SK-N-SH (cell line): ENCODE results near the gene SYNGR1. TPM values are rescaled to one million over a fixed set of nuclear protein-coding genes. Genes with fewer than 3 reads are reported as not detected.
"Not testable (repeated sequence)": the region's sequence is repeated elsewhere in the genome, so short reads cannot be mapped to it uniquely, and the experiment has no call there.

ENCODE experiments used
- CTCF ChIA-PET: fragments of 300-600, 350-600 bp; formaldehyde crosslinking; extraction: SDS; loops from one replicate; lab custom pipeline; 2021; lab: Yijun Ruan, JAX
- POLR2A ChIA-PET: fragments of 350-600 bp; sonication (Branson Sonifier 250); formaldehyde crosslinking; extraction: SDS; loops from one replicate; lab custom pipeline; 2020; ENCODE audit warnings: antibody characterized with exemption, inconsistent platforms; lab: Yijun Ruan, JAX
- DNase-seq: peaks from one replicate; pipeline ENCODE4 v3.0.0; 2012
- H2AFZ ChIP-seq: fragments of 200-600 bp; sonication (generic); 2 replicates; pipeline ENCODE4 v1.8.1; 2016; ENCODE audit warnings: antibody characterized with exemption, mild to moderate bottlenecking, low read depth
- H3F3A ChIP-seq: fragments of 200-600 bp; sonication (generic); replicated peaks from 2 replicates; pipeline ENCODE3; 2016; ENCODE audit warnings: antibody characterized with exemption, mild to moderate bottlenecking; ENCODE audit not compliant: insufficient read depth
- H3K27ac ChIP-seq, 2 experiments: fragments of 200-500 bp in 1 of 2; fragments of 200-600 bp in 1 of 2; sonication (Bioruptor generic) in 1 of 2; sonication (generic), shearing (Covaris generic) in 1 of 2; 2 replicates each; pipeline versions ENCODE4 v1.5.1 to v1.6.1; 2014 to 2016; ENCODE audit warnings: low read depth in 2 of 2, inconsistent platforms in 1 of 2, low read length in 1 of 2, mild to moderate bottlenecking in 1 of 2, mixed read lengths in 1 of 2
- H3K27me3 ChIP-seq: fragments of 200-600 bp; sonication (generic), shearing (Covaris generic); 2 replicates; pipeline ENCODE4 v1.6.1; 2016; ENCODE audit warnings: mixed run types; ENCODE audit not compliant: insufficient read depth
- H3K36me3 ChIP-seq, 2 experiments: fragments of 200-500 bp in 1 of 2; fragments of 200-600 bp in 1 of 2; sonication (Bioruptor generic) in 1 of 2; sonication (generic) in 1 of 2; replicated peaks in 1 of 2; 2 replicates each; pipeline versions ENCODE3 to v1.5.1; 2014 to 2016; ENCODE audit warnings: low read length in 1 of 2, mild to moderate bottlenecking in 1 of 2; ENCODE audit not compliant: insufficient read depth in 2 of 2, control insufficient read depth in 1 of 2
- H3K4me1 ChIP-seq, 2 experiments: fragments of 200-500 bp in 1 of 2; fragments of 200-600 bp in 1 of 2; sonication (Bioruptor generic) in 1 of 2; sonication (generic), shearing (Covaris generic) in 1 of 2; 2 replicates each; pipeline versions ENCODE4 v1.5.1 to v1.6.1; 2014 to 2016; ENCODE audit warnings: low read depth in 1 of 2, low read length in 1 of 2, mixed run types in 1 of 2; ENCODE audit not compliant: insufficient read depth in 2 of 2, control insufficient read depth in 1 of 2
- H3K4me2 ChIP-seq: fragments of 200-600 bp; sonication (generic), shearing (Covaris generic); 2 replicates; pipeline ENCODE4 v1.6.1; 2017; ENCODE audit warnings: mixed run types
- H3K4me3 ChIP-seq, 2 experiments: fragments of 200-500 bp in 1 of 2; fragments of 200-600 bp in 1 of 2; sonication (Bioruptor generic) in 1 of 2; sonication (generic), shearing (Covaris generic) in 1 of 2; 2 replicates each; pipeline versions ENCODE4 v1.5.1 to v1.8.1; 2014 to 2016; ENCODE audit warnings: low read depth in 2 of 2, inconsistent platforms in 1 of 2, low read length in 1 of 2, mild to moderate bottlenecking in 1 of 2, mixed read lengths in 1 of 2, moderate library complexity in 1 of 2
- H3K79me2 ChIP-seq: fragments of 200-600 bp; sonication (generic); 2 replicates; pipeline ENCODE4 v1.8.1; 2017; ENCODE audit warnings: mild to moderate bottlenecking; ENCODE audit not compliant: insufficient read depth
- H3K9ac ChIP-seq: fragments of 200-600 bp; sonication (generic); 2 replicates; pipeline ENCODE4 v1.6.1; 2017; ENCODE audit warnings: mixed run types
- H3K9me2 ChIP-seq: fragments of 200-600 bp; sonication (generic); 2 replicates; pipeline ENCODE4 v1.6.1; 2017; ENCODE audit warnings: mixed run types
- H3K9me3 ChIP-seq: fragments of 200-600 bp; sonication (generic); 2 replicates; pipeline ENCODE4 v1.6.1; 2017; ENCODE audit warnings: mixed run types, mild to moderate bottlenecking, moderate library complexity
- H4K20me1 ChIP-seq: fragments of 200-600 bp; sonication (generic); 2 replicates; pipeline ENCODE4 v1.6.1; 2017; ENCODE audit warnings: mild to moderate bottlenecking, mixed run types; ENCODE audit not compliant: insufficient read depth
- ELF1 ChIP-seq: IDR thresholded peaks from 2 replicates; pipeline ENCODE4 v1.4.0; 2012
- EZH2phosphoT487 ChIP-seq: fragments of 200-600 bp; sonication (generic); IDR thresholded peaks from 2 replicates; pipeline ENCODE4 v1.6.1; 2017; ENCODE audit warnings: low read depth, mixed run types, mild to moderate bottlenecking, antibody characterized with exemption, moderate library complexity, borderline replicate concordance
- FOSL2 ChIP-seq: IDR thresholded peaks from 2 replicates; pipeline ENCODE4 v1.4.0; 2012; ENCODE audit warnings: low read depth, mild to moderate bottlenecking, moderate library complexity, borderline replicate concordance
- JUND ChIP-seq: IDR thresholded peaks from 2 replicates; pipeline ENCODE4 v1.4.0; 2012
- NFIC ChIP-seq: IDR thresholded peaks from 2 replicates; pipeline ENCODE4 v1.4.0; 2012; ENCODE audit warnings: borderline replicate concordance
- NRF1 ChIP-seq: IDR thresholded peaks from 2 replicates; pipeline ENCODE4 v1.6.1; 2012; ENCODE audit warnings: low read depth, mild to moderate bottlenecking, low read length
- POLR2AphosphoS5 ChIP-seq: IDR thresholded peaks from 2 replicates; pipeline ENCODE4 v1.6.1; 2012; ENCODE audit warnings: low read depth, low read length
- RCOR1 ChIP-seq: fragments of 150-350 bp; IDR thresholded peaks from 2 replicates; pipeline ENCODE4 v1.6.1; 2017; ENCODE audit warnings: antibody characterized with exemption, low read length
- RFX5 ChIP-seq: IDR thresholded peaks from 2 replicates; pipeline ENCODE4 v1.6.1; 2012; ENCODE audit warnings: mild to moderate bottlenecking, improper control_type of control experiment, low read length
- TAF1 ChIP-seq: IDR thresholded peaks from 2 replicates; pipeline ENCODE4 v1.6.1; 2012; ENCODE audit warnings: low read depth, mild to moderate bottlenecking, low read length, moderate library complexity, borderline replicate concordance
- TEAD4 ChIP-seq: IDR thresholded peaks from 2 replicates; pipeline ENCODE4 v1.4.0; 2012; ENCODE audit warnings: mild to moderate bottlenecking, borderline replicate concordance; ENCODE audit not compliant: insufficient read depth
- YY1 ChIP-seq: IDR thresholded peaks from 2 replicates; pipeline ENCODE4 v1.4.0; 2012; ENCODE audit warnings: low read depth, mild to moderate bottlenecking
- WGBS: methylation state at CpG from one replicate; pipeline ENCODE4 v1.1.6; 2017; ENCODE audit warnings: low lambda C conversion rate; 5-methylcytosine and 5-hydroxymethylcytosine counted together
- polyA plus RNA-seq, 3 experiments: library from polyadenylated mRNA; depleted of rRNA; stranded (reverse); fragments of >200 nt; gene quantifications; 2 replicates each; pipeline ENCODE4 v1.2.3, GENCODE V29; 2012
- TF ChIP-seq, protein P1 (sequence below): fragments of 200-600 bp; sonication (generic); IDR thresholded peaks from 2 replicates; pipeline ENCODE4 v1.6.1; 2017; ENCODE audit warnings: antibody characterized with exemption, mild to moderate bottlenecking, moderate library complexity
- TF ChIP-seq, protein P2 (sequence below): fragments of 150-350 bp; IDR thresholded peaks from 2 replicates; pipeline ENCODE4 v1.6.1; 2017; ENCODE audit warnings: antibody characterized with exemption, low read length, low read depth, borderline replicate concordance
- TF ChIP-seq, protein P3 (sequence below): IDR thresholded peaks from 2 replicates; pipeline ENCODE4 v1.4.0; 2012; ENCODE audit warnings: low read depth, borderline replicate concordance
- TF ChIP-seq, protein P4 (sequence below): fragments of 150-350 bp; IDR thresholded peaks from 2 replicates; pipeline ENCODE4 v1.6.1; 2016; ENCODE audit warnings: mild to moderate bottlenecking, low read depth, low read length

The SYNGR1 gene
- polyA plus RNA-seq, 1 of the 3 experiments (the other 2 are of a cell fraction): 18.7 TPM

DNA sequence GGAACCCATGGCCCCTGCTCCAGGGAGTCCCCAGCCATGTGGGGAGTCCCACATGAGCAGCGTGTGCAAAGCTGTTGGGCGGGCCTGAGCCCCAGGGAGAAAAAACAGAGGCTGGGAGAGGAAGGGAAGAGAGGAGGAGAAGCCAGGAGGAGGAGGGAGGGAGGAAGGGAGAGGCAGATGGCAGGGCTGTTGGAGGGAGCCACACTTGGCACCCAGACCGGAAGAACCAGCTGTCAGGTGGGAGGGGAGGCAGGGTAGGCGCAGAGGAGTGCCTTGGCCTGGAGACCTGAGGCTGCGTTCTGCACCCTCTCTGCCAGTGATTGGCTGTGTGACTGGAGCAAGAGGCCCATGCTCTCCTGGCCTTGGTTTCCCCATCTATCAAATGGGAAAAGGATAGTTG lies 6.7 kb downstream of the SYNGR1 start:
- DNase-seq: no peak
- H3K4me3 ChIP-seq: no peak overlapping the region
- no peaks in the 10 kb centered on the region for H3K9me2 ChIP-seq
- TF ChIP-seq, protein P1, sequence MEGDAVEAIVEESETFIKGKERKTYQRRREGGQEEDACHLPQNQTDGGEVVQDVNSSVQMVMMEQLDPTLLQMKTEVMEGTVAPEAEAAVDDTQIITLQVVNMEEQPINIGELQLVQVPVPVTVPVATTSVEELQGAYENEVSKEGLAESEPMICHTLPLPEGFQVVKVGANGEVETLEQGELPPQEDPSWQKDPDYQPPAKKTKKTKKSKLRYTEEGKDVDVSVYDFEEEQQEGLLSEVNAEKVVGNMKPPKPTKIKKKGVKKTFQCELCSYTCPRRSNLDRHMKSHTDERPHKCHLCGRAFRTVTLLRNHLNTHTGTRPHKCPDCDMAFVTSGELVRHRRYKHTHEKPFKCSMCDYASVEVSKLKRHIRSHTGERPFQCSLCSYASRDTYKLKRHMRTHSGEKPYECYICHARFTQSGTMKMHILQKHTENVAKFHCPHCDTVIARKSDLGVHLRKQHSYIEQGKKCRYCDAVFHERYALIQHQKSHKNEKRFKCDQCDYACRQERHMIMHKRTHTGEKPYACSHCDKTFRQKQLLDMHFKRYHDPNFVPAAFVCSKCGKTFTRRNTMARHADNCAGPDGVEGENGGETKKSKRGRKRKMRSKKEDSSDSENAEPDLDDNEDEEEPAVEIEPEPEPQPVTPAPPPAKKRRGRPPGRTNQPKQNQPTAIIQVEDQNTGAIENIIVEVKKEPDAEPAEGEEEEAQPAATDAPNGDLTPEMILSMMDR: no peak
- TF ChIP-seq EZH2phosphoT487: no peak
- no peak for TF ChIP-seq JUND
- TF ChIP-seq, protein P2, sequence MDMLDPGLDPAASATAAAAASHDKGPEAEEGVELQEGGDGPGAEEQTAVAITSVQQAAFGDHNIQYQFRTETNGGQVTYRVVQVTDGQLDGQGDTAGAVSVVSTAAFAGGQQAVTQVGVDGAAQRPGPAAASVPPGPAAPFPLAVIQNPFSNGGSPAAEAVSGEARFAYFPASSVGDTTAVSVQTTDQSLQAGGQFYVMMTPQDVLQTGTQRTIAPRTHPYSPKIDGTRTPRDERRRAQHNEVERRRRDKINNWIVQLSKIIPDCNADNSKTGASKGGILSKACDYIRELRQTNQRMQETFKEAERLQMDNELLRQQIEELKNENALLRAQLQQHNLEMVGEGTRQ: no peak
- no peak for TF ChIP-seq NFIC
- no peak for TF ChIP-seq YY1
- no peak for TF ChIP-seq NRF1
- no peak for TF ChIP-seq POLR2AphosphoS5
- TF ChIP-seq, protein P3, sequence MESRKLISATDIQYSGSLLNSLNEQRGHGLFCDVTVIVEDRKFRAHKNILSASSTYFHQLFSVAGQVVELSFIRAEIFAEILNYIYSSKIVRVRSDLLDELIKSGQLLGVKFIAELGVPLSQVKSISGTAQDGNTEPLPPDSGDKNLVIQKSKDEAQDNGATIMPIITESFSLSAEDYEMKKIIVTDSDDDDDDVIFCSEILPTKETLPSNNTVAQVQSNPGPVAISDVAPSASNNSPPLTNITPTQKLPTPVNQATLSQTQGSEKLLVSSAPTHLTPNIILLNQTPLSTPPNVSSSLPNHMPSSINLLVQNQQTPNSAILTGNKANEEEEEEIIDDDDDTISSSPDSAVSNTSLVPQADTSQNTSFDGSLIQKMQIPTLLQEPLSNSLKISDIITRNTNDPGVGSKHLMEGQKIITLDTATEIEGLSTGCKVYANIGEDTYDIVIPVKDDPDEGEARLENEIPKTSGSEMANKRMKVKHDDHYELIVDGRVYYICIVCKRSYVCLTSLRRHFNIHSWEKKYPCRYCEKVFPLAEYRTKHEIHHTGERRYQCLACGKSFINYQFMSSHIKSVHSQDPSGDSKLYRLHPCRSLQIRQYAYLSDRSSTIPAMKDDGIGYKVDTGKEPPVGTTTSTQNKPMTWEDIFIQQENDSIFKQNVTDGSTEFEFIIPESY: no peak
- no peak for TF ChIP-seq TAF1
- TF ChIP-seq RCOR1: no peak
- TF ChIP-seq TEAD4: no peak
- TF ChIP-seq, protein P4, sequence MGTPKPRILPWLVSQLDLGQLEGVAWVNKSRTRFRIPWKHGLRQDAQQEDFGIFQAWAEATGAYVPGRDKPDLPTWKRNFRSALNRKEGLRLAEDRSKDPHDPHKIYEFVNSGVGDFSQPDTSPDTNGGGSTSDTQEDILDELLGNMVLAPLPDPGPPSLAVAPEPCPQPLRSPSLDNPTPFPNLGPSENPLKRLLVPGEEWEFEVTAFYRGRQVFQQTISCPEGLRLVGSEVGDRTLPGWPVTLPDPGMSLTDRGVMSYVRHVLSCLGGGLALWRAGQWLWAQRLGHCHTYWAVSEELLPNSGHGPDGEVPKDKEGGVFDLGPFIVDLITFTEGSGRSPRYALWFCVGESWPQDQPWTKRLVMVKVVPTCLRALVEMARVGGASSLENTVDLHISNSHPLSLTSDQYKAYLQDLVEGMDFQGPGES: no peak
- no peak for TF ChIP-seq RFX5
- TF ChIP-seq FOSL2: no peak
- TF ChIP-seq ELF1: no peak
- H3K9me3 ChIP-seq: no peaks in the 10 kb centered on the region
- no peaks in the 10 kb centered on the region for H3K4me1 ChIP-seq
- no peaks in the 10 kb centered on the region for H3F3A ChIP-seq
- H3K9ac ChIP-seq: no peak overlapping the region
- no peak overlapping the region for H3K27ac ChIP-seq
- H3K27me3 ChIP-seq: no peaks in the 10 kb centered on the region
- H3K4me2 ChIP-seq: no peak overlapping the region
- CTCF ChIA-PET: no interaction called here
- H4K20me1 ChIP-seq: no peaks in the 10 kb centered on the region
- no peaks in the 10 kb centered on the region for H3K36me3 ChIP-seq
- H3K79me2 ChIP-seq: no peaks in the 10 kb centered on the region
- no peak overlapping the region for H2AFZ ChIP-seq
- POLR2A ChIA-PET: no interaction called here
- 100% methylated on average over 4 of the region's 5 CpGs for WGBS

DNA sequence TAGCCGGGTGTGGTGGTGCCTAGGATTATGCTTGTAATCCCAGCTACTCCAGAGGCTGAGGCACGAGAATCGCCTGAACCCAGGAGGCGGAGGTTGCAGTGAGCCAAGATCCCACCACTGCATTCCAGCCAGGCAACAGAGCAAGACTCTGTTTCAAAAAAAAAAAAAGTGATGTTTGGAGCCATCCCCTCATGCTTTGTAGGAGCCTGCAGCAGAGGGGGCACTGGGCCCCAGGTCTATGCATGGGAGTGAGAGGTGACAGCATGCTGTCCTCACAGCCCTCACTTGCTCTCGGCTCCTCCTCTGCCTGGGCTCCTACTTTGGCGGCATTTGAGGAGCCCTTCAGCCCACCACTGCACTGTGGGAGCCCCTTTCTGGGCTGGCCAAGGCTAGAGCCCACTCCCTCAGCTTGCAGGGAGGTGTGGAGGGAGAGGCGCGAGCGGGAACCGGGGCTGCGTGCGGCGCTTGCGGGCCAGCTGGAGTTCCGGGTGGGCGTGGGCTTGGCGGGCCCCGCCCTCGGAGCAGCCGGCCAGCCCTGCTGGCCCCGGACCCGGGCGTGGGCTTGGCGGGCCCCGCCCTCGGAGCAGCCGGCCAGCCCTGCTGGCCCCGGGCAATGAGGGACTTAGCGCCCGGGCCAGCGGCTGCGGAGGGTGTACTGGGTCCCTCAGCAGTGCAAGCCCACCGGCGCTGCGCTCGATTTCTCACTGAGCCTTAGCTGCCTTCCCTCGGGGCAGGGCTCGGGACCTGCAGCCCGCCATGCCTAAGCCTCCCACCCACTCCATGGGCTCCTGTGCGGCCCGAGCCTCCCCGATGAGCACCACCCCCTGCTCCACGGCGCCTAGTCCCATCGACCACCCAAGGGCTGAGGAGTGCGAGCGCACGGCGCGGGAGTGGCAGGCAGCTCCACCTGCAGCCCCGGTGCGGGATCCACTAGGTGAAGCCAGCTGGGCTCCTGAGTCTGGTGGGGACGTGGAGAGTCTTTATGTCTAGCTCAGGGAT lies 7.6 kb downstream of the SYNGR1 start:
- H3K27ac ChIP-seq, POLR2A ChIA-PET, H3K4me2 ChIP-seq, H3K36me3 ChIP-seq, H3K79me2 ChIP-seq, H3K9me3 ChIP-seq, H3F3A ChIP-seq, CTCF ChIA-PET, H3K4me1 ChIP-seq, H3K9ac ChIP-seq, DNase-seq, H3K9me2 ChIP-seq, H3K27me3 ChIP-seq, H4K20me1 ChIP-seq, H3K4me3 ChIP-seq, H2AFZ ChIP-seq: not testable (repeated sequence)
- 96% methylated on average over 3 of the region's 53 CpGs for WGBS

DNA sequence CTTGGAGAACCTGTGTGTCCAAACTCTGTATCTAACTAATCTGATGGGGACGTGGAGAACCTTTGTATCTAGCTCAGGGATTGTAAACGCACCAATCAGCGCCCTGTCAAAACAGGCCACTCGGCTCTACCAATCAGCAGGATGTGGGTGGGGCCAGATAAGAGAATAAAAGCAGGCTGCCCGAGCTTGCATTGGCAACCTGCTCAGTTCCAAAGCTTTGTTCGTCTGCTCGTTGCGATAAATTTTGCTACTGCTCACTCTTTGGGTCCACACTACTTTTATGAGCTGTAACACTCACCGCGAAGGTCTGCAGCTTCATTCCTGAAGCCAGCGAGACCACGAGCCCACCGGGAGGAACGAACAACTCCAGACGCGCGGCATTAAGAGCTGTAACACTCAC lies 8.4 kb downstream of the SYNGR1 start:
- H3K27me3 ChIP-seq, H3K79me2 ChIP-seq, H4K20me1 ChIP-seq, H3K9me2 ChIP-seq, H3K36me3 ChIP-seq, H3K4me2 ChIP-seq, H2AFZ ChIP-seq, H3K9ac ChIP-seq, H3F3A ChIP-seq, H3K4me3 ChIP-seq, H3K4me1 ChIP-seq, CTCF ChIA-PET, DNase-seq, H3K9me3 ChIP-seq, POLR2A ChIA-PET, H3K27ac ChIP-seq: not testable (repeated sequence)
- 93% methylated on average over 12 of the region's 17 CpGs for WGBS
